Ishikawa (cell line): ENCODE results near the gene FIS1.

ENCODE experiments used
- CEBPB ChIP-seq: IDR thresholded peaks from 2 replicates; pipeline ENCODE4 v1.6.1; 2012
- CREB1 ChIP-seq: IDR thresholded peaks from 2 replicates; pipeline ENCODE4 v1.6.1; 2012; ENCODE audit warnings: low read depth
- EGR1 ChIP-seq: IDR thresholded peaks from 2 replicates; pipeline ENCODE4 v1.6.1; 2012
- EP300 ChIP-seq: IDR thresholded peaks from 2 replicates; pipeline ENCODE4 v1.6.1; 2012; ENCODE audit warnings: borderline replicate concordance
- FOXM1 ChIP-seq: IDR thresholded peaks from 2 replicates; pipeline ENCODE4 v1.6.1; 2012; ENCODE audit warnings: low read depth, borderline replicate concordance
- NFIC ChIP-seq: IDR thresholded peaks from 2 replicates; pipeline ENCODE4 v1.6.1; 2012
- RAD21 ChIP-seq: IDR thresholded peaks from 2 replicates; pipeline ENCODE4 v1.6.1; 2012; ENCODE audit warnings: low read depth
- TAF1 ChIP-seq: IDR thresholded peaks from 2 replicates; pipeline ENCODE4 v1.6.1; 2012; ENCODE audit warnings: low read depth, mild to moderate bottlenecking
- TCF12 ChIP-seq: IDR thresholded peaks from 2 replicates; pipeline ENCODE4 v1.6.1; 2012; ENCODE audit warnings: low read depth
- TEAD4 ChIP-seq: IDR thresholded peaks from 2 replicates; pipeline ENCODE4 v1.6.1; 2012
- YY1 ChIP-seq: IDR thresholded peaks from 2 replicates; pipeline ENCODE4 v1.6.1; 2012; ENCODE audit warnings: low read depth
- ZBTB7A ChIP-seq: IDR thresholded peaks from 2 replicates; pipeline ENCODE4 v1.6.1; 2012; ENCODE audit warnings: low read depth
- TF ChIP-seq, protein P1 (sequence below): IDR thresholded peaks from 2 replicates; pipeline ENCODE4 v1.6.1; 2012
- TF ChIP-seq, protein P2 (sequence below): IDR thresholded peaks from 2 replicates; pipeline ENCODE4 v1.6.1; 2012; ENCODE audit warnings: low read depth, mild to moderate bottlenecking
- TF ChIP-seq, protein P3 (sequence below): IDR thresholded peaks from 2 replicates; pipeline ENCODE4 v1.6.1; 2012

FIS1 gene

DNA sequence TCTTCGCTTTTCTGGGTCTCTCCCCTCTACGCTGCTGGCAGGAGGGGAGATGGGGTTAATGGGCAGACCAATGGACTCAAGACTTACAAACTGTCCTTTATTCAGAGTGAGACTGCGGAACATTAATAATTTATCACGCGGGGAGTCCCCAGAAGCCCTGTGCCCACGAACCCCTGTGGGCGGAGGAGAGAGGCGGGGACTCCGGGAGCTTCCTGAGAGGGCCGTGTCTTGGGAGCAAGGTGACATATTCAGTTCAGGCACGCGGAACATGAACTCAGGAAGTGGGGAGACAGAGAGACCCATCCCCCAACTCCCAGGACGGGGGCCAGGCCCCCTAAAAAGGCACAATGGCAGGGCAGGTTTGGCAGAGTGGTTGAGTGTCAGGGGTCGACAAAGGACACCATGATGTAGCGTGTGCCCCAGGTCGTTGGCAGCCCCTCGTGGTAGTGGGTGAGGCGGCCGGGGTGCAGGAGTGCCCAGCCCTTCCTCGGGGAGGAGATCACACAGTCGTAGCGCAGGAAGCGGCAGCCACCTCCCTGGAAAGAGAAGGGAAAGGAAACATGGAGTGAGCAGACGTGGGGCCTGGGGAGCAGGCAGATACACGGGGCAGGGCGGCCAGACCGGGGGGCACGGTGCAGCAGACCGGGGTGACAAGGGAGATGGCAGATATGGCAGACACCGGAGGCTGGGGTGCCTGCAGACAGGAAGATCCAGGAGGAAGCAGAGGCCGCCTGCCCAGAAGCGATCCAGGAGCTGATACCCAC is 38.8 kb downstream of the FIS1 start:
- TF ChIP-seq, protein P1, sequence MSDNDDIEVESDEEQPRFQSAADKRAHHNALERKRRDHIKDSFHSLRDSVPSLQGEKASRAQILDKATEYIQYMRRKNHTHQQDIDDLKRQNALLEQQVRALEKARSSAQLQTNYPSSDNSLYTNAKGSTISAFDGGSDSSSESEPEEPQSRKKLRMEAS: no peak
- no peak for TF ChIP-seq CEBPB
- TF ChIP-seq TEAD4: no peak
- no peak for TF ChIP-seq RAD21
- no peak for TF ChIP-seq NFIC
- TF ChIP-seq, protein P2, sequence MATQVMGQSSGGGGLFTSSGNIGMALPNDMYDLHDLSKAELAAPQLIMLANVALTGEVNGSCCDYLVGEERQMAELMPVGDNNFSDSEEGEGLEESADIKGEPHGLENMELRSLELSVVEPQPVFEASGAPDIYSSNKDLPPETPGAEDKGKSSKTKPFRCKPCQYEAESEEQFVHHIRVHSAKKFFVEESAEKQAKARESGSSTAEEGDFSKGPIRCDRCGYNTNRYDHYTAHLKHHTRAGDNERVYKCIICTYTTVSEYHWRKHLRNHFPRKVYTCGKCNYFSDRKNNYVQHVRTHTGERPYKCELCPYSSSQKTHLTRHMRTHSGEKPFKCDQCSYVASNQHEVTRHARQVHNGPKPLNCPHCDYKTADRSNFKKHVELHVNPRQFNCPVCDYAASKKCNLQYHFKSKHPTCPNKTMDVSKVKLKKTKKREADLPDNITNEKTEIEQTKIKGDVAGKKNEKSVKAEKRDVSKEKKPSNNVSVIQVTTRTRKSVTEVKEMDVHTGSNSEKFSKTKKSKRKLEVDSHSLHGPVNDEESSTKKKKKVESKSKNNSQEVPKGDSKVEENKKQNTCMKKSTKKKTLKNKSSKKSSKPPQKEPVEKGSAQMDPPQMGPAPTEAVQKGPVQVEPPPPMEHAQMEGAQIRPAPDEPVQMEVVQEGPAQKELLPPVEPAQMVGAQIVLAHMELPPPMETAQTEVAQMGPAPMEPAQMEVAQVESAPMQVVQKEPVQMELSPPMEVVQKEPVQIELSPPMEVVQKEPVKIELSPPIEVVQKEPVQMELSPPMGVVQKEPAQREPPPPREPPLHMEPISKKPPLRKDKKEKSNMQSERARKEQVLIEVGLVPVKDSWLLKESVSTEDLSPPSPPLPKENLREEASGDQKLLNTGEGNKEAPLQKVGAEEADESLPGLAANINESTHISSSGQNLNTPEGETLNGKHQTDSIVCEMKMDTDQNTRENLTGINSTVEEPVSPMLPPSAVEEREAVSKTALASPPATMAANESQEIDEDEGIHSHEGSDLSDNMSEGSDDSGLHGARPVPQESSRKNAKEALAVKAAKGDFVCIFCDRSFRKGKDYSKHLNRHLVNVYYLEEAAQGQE: no peak
- no peak for TF ChIP-seq ZBTB7A
- no peak for TF ChIP-seq TAF1
- no peak for TF ChIP-seq YY1
- no peak for TF ChIP-seq FOXM1
- no peak for TF ChIP-seq EGR1
- TF ChIP-seq TCF12: no peak
- TF ChIP-seq, protein P3, sequence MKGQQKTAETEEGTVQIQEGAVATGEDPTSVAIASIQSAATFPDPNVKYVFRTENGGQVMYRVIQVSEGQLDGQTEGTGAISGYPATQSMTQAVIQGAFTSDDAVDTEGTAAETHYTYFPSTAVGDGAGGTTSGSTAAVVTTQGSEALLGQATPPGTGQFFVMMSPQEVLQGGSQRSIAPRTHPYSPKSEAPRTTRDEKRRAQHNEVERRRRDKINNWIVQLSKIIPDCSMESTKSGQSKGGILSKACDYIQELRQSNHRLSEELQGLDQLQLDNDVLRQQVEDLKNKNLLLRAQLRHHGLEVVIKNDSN: no peak
- no peak for TF ChIP-seq EP300
- TF ChIP-seq CREB1: no peak

DNA sequence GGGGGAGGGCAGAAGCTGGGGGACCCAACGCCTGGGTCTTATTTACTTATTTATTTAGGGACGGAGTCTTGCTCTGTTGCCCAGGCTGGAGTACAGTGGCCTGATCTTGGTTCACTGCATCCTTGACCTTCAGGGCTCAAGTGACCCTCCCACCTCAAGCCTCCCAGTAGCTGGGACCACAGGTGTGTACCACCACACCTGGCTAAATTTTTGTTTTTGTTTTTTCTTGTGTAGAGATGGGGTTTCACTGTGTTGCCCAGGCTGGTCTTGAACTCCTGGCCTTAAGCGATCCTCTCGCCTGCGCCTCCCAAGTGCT is 42.3 kb downstream of the FIS1 start:
- TF ChIP-seq, protein P3: no peak
- TF ChIP-seq, protein P1: no peak
- TF ChIP-seq, protein P2: no peak
- TF ChIP-seq EP300 (no peak), NFIC (no peak), ZBTB7A (no peak), CEBPB (no peak), FOXM1 (no peak), TAF1 (no peak), RAD21 (no peak), EGR1 (no peak), CREB1 (no peak), TCF12 (no peak), TEAD4 (no peak)

DNA sequence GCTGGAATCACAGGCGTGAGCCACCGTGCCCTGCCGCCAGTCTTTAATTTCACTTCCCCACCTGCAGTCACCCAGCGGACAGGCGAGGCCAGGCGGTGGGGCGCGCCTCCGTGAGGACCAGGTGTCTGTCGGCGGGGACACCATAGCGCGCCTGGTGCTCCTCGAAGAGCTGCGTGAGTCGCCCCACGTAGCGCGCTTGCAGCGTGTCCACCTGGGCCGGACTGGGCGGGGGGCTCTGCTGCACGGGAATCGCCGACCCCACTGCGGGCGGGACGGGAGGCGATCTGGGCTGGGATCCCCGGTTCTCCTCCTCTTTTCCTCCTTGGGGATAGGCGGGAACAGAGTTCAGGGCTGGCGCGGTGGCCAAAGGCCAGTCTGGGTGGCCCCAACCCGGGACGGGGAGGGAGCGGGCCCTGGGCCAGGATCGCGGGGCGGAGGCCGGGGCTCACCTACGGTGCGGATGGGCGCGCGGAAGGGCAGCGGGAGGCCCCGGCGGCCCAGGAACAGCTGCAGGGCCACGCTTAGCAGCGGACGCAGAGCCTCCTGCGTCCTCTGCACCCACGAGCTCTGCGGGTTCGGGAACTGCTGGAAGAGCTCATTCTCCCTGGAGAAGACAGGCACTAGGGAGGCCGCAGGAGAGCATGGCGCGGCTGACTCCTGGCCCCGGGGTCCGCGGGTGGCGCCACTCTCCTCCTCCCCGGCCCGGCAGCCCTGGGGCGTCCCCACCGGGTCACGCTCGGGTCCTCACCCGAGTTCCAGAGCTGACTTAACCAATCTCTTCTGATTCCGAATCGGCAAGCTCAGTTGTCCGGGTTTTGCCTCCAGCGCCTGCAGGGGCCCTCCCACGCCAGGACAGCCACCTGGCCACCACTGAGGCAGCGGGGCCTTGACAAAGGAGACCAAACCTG is 42.9 kb downstream of the FIS1 start:
- no peak for TF ChIP-seq YY1
- TF ChIP-seq EP300: no peak
- TF ChIP-seq, protein P1: no peak
- TF ChIP-seq TEAD4: no peak
- TF ChIP-seq ZBTB7A: no peak
- TF ChIP-seq, protein P3: no peak
- no peak for TF ChIP-seq TCF12

DNA sequence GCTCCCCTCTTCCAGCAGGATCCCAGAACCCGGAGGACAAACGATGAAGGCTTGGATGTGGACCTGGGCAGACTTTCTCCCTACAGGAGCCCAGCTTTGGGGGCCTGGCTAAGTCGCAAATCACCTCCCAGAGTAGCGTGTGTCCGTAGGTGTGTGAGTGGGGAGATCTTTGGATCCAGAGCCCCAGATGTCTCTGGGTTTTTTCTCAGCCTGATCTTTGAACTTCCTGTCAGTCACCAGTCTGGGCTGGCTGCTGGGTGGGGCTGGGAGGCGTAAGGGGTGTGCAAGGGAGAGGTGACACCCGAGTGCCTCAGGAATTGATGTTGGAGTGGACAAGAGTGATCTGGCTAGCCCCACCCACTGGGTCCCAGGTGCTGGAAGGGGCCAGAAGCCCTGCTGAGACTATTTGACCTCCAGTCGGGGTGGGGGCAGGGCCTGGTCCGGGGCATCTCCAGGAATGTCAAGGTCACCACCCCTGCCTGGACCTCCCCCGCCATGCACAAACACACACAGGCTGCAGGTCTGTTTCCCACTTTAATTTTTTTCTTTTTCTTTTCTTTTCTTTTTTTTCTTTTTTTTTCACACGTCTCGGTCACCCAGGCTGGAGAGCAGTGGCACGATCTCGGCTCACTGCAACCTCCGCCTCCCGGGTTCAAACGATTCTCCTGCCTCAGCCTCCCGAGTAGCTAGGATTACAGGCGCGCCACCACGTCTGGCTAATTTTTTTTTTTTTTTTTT is 43.9 kb downstream of the FIS1 start, which contains the start of gene MOGAT3:
Gene MOGAT3, minus strand, starts transcription at position 175 of the 738 bp plus-strand sequence. CDS start 182 bp downstream, outside the sequence.
- TF ChIP-seq TEAD4 (no peak), NFIC (no peak), CEBPB (no peak), EP300 (no peak), TAF1 (no peak), EGR1 (no peak), RAD21 (no peak), CREB1 (no peak), YY1 (no peak), FOXM1 (no peak)
- TF ChIP-seq, protein P1: no peak
- TF ChIP-seq, protein P3: no peak
- TF ChIP-seq, protein P2: no peak
